GM12891 (cell line): ENCODE measurements around the gene PICALM.

ENCODE experiments used
- POLR2A ChIP-seq: IDR thresholded peaks from 2 replicates; pipeline ENCODE4 v1.6.1; 2011; ENCODE audit warnings: low read depth, low read length, control low read depth
- POLR2AphosphoS5 ChIP-seq: IDR thresholded peaks from 2 replicates; pipeline ENCODE4 v1.6.1; 2011; ENCODE audit warnings: low read depth, low read length, control low read depth
- POU2F2 ChIP-seq: IDR thresholded peaks from 2 replicates; pipeline ENCODE4 v1.6.1; 2011; ENCODE audit warnings: low read depth, mild to moderate bottlenecking, control low read depth, low read length, moderate library complexity
- SPI1 ChIP-seq: IDR thresholded peaks from 2 replicates; pipeline ENCODE4 v1.6.1; 2011; ENCODE audit warnings: low read depth, low read length, control low read depth
- TAF1 ChIP-seq: IDR thresholded peaks from 2 replicates; pipeline ENCODE4 v1.6.1; 2011; ENCODE audit warnings: low read depth, low read length, control low read depth

- TF ChIP-seq POLR2AphosphoS5, result no peak
- TF ChIP-seq POLR2A, result no peak
- TF ChIP-seq TAF1, result no peak
- no peak for TF ChIP-seq SPI1
- TF ChIP-seq POU2F2, result no peak
Measured at GRCh38 chr11:86002431-86002830, 66.5 kb downstream of the PICALM start.
